AG04449 (cell line): ENCODE measurements around the gene ATXN7L1.
A peak's percentile ranks its signal among the peaks of the same experiment; 100 is the strongest.

ENCODE experiments used
- CTCF ChIA-PET: fragments of 350-600 bp; formaldehyde crosslinking; extraction: SDS; loops from one replicate; lab custom pipeline; 2021; ENCODE audit warnings: antibody characterized with exemption; lab: Yijun Ruan, JAX
- POLR2A ChIA-PET: fragments of 400-600, 350-600 bp; formaldehyde crosslinking; extraction: SDS; loops from one replicate; lab custom pipeline; 2020; ENCODE audit warnings: antibody characterized with exemption, inconsistent platforms; lab: Yijun Ruan, JAX
- DNase-seq: peaks from one replicate; pipeline ENCODE4 v3.0.0-alpha.2; 2010; ENCODE audit warnings: low read depth, low spot score
- H3K4me3 ChIP-seq: 2 replicates; pipeline ENCODE4 v1.5.1; 2011; ENCODE audit warnings: low read depth, mild to moderate bottlenecking, control low read depth, low read length
- TF ChIP-seq, protein P1 (sequence below): IDR thresholded peaks from one replicate; pipeline ENCODE4 v1.5.1; 2011; ENCODE audit warnings: mild to moderate bottlenecking, moderate library complexity, low read length, control low read depth, inconsistent platforms; ENCODE audit not compliant: insufficient read depth; ENCODE audit errors: missing control alignments

Gene ATXN7L1

GRCh38 chr7:105652359-105652993 is 223.9 kb downstream of the ATXN7L1 start:
- TF ChIP-seq, protein P1, sequence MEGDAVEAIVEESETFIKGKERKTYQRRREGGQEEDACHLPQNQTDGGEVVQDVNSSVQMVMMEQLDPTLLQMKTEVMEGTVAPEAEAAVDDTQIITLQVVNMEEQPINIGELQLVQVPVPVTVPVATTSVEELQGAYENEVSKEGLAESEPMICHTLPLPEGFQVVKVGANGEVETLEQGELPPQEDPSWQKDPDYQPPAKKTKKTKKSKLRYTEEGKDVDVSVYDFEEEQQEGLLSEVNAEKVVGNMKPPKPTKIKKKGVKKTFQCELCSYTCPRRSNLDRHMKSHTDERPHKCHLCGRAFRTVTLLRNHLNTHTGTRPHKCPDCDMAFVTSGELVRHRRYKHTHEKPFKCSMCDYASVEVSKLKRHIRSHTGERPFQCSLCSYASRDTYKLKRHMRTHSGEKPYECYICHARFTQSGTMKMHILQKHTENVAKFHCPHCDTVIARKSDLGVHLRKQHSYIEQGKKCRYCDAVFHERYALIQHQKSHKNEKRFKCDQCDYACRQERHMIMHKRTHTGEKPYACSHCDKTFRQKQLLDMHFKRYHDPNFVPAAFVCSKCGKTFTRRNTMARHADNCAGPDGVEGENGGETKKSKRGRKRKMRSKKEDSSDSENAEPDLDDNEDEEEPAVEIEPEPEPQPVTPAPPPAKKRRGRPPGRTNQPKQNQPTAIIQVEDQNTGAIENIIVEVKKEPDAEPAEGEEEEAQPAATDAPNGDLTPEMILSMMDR: peak; percentile 98
- ChIA-PET POLR2A (no interaction called here), CTCF (interaction anchor here (0.6 to 8.7 kb wide), 36 partner anchors 8 to 515 kb away, joined by 3 to 93 read pairs (median 4); no protein-coding TSS in a partner anchor)
- no peak overlapping the region for H3K4me3 ChIP-seq
- peak; percentile 10 for DNase-seq

- CTCF ChIA-PET: interaction anchor here (0.7 to 8.7 kb wide), 23 partner anchors 9 to 516 kb away, joined by 3 to 93 read pairs (median 4); no protein-coding TSS in a partner anchor
- TF ChIP-seq, protein P1: no peak
- POLR2A ChIA-PET: no interaction called here
- no peak for DNase-seq
- H3K4me3 ChIP-seq: no peak overlapping the region
Observed at GRCh38 chr7:105651798-105652197, 224.6 kb downstream of the ATXN7L1 start.

DNA sequence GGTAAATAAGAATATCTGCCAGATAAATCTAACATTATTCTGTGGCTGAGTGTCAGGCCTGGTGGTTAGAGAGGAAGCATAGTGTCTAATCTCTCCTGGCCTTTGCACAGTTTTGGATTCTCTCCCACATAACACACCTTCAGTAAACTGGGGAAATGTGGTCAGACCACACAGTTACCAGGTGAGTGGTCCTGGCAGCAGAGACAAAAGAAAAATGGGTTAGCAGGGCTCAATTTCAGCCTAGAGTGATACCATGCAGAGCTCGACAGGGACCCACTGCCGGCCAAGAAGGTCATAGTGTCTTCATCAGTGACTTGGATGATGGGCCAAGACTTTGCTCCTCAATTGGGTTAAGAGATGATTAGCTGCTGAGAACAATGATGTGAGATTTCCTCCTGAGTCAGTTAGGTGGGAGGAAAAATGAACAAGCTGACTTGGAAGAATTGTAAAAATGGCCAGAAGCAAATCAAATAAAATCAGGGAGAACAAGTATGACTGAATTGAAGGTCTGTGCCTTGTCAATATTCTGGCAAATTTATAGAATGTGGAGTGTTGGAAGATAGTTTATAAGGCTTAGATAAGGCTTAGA is 225.9 kb downstream of the ATXN7L1 start:
- DNase-seq: no peak
- ChIA-PET POLR2A (no interaction called here), CTCF (interaction anchor here (1.6 to 8.7 kb wide), 4 partner anchors 10 to 392 kb away, joined by 4 to 93 read pairs (median 21); no protein-coding TSS in a partner anchor)
- TF ChIP-seq, protein P1: no peak
- no peak overlapping the region for H3K4me3 ChIP-seq

GRCh38 chr7:105649727-105650381 is 226.5 kb downstream of the ATXN7L1 start:
- peak; percentile 54 for DNase-seq
- ChIA-PET POLR2A (no interaction called here), CTCF (interaction anchor here (0.9 to 8.7 kb wide), 4 partner anchors 14 to 406 kb away, joined by 3 to 93 read pairs (median 18); no protein-coding TSS in a partner anchor)
- TF ChIP-seq, protein P1: no peak
- H3K4me3 ChIP-seq: no peak overlapping the region

GRCh38 chr7:105648561-105649401 is 227.6 kb downstream of the ATXN7L1 start:
- ChIA-PET POLR2A (no interaction called here), CTCF (interaction anchor here (0.9 to 8.7 kb wide), 4 partner anchors 9 to 407 kb away, joined by 3 to 93 read pairs (median 3); no protein-coding TSS in a partner anchor)
- no peak for DNase-seq
- TF ChIP-seq, protein P1: no peak
- H3K4me3 ChIP-seq: no peak overlapping the region
